ENCODE data around the gene CELSR3.

The CELSR3 gene

GRCh38 chr3:48631516-48632448 lies 30.9 kb downstream of the CELSR3 start:
- no peak for DNase-seq

GRCh38 chr3:48630833-48631232 lies 31.9 kb downstream of the CELSR3 start:
- no peak for DNase-seq

GRCh38 chr3:48630407-48630806 lies 32.3 kb downstream of the CELSR3 start:
- DNase-seq, result no peak

GRCh38 chr3:48629894-48630293 lies 32.8 kb downstream of the CELSR3 start:
- no peak for DNase-seq

- no peak for DNase-seq
These were observed 34.2 kb downstream of the CELSR3 start for GRCh38 chr3:48628277-48629017.

GRCh38 chr3:48625600-48625999 lies 37.1 kb downstream of the CELSR3 start:
- no peak for DNase-seq

GRCh38 chr3:48624767-48625166 lies 37.9 kb downstream of the CELSR3 start:
- DNase-seq, result no peak

- DNase-seq, result no peak
These were observed 38.7 kb downstream of the CELSR3 start for GRCh38 chr3:48623851-48624547.

GRCh38 chr3:48621461-48621869 lies 41.2 kb downstream of the CELSR3 start, which contains the start of gene TMEM89:
TSS of gene TMEM89 (minus strand) at chr3:48621769. CDS start at chr3:48621756, 13 bp downstream.
- DNase-seq, result no peak

- no peak for DNase-seq
These were observed 42.9 kb downstream of the CELSR3 start for GRCh38 chr3:48619541-48620524.

GRCh38 chr3:48617559-48617958 lies 45.1 kb downstream of the CELSR3 start:
- no peak for DNase-seq

GRCh38 chr3:48614044-48614443 lies 48.6 kb downstream of the CELSR3 start:
- DNase-seq, result no peak

GRCh38 chr3:48612309-48612708 lies 50.4 kb downstream of the CELSR3 start:
- no peak for DNase-seq

GRCh38 chr3:48609088-48610005 lies 53.3 kb downstream of the CELSR3 start, which contains the start of gene UQCRC1:
TSS of gene UQCRC1 (minus strand) at chr3:48609646. CDS start at chr3:48609620, 26 bp downstream.
- DNase-seq, result peak; percentile 97

GRCh38 chr3:48607519-48607918 lies 55.2 kb downstream of the CELSR3 start:
- DNase-seq, result peak; percentile 49

GRCh38 chr3:48601622-48601994 lies 61.1 kb downstream of the CELSR3 start:
- no peak for DNase-seq

- DNase-seq, result no peak
These were observed 61.7 kb downstream of the CELSR3 start for GRCh38 chr3:48600711-48601621.

GRCh38 chr3:48599509-48600285 lies 63.0 kb downstream of the CELSR3 start:
- DNase-seq, result no peak

GRCh38 chr3:48599077-48599501 lies 63.6 kb downstream of the CELSR3 start:
- DNase-seq, result no peak

All from hematopoietic multipotent progenitor cell treated with erythropoietin and hydrocortisone succinate and interleukin-3 and kit ligand, for 4 days (in vitro differentiated cells).